Thyroid gland (tissue), 4 donors: ENCODE measurements around the gene CELF4.

Experiments used
- CTCF ChIP-seq, 6 experiments: fragments of 200-600 bp in 3 of 6; fragments of 450-650 bp in 3 of 6; sonication (generic) in 3 of 6; IDR thresholded peaks; one replicate each; pipeline ENCODE4 v1.5.1; 2016 to 2019; ENCODE audit warnings: antibody characterized with exemption in 6 of 6, mild to moderate bottlenecking in 2 of 6, inconsistent platforms in 1 of 6, moderate library complexity in 1 of 6
- POLR2A ChIP-seq, 2 donors: fragments of 450-650 bp; IDR thresholded peaks; one replicate each; pipeline ENCODE4 v1.6.1; 2017; ENCODE audit warnings: antibody characterized with exemption in 2 of 2, mild to moderate bottlenecking in 2 of 2, moderate library complexity in 1 of 2

- TF ChIP-seq CTCF (IDR thresholded peaks at IDR 0.05) = no peak
- TF ChIP-seq POLR2A (IDR thresholded peaks at IDR 0.05) = no peak
Observed at GRCh38 chr18:37507239-37507638, 58.4 kb downstream of the CELF4 start.
